Neural cell (in vitro differentiated cells): ENCODE measurements around the gene LRFN5.

Source experiments
- EZH2 ChIP-seq: fragments of 200-600, 300-800 bp; shearing (Covaris generic), sonication (generic); IDR thresholded peaks from 2 replicates; pipeline ENCODE4 v1.6.1; 2014; ENCODE audit warnings: antibody characterized with exemption, low read length, borderline replicate concordance, mild to moderate bottlenecking; ENCODE audit not compliant: insufficient read depth, poor library complexity, severe bottlenecking
- MXI1 ChIP-seq: fragments of 450-650 bp; conservative IDR thresholded peaks from 2 replicates; pipeline ENCODE4 v1.6.1; 2014; ENCODE audit warnings: antibody characterized with exemption, mild to moderate bottlenecking; ENCODE audit not compliant: poor library complexity, severe bottlenecking
- POLR2AphosphoS5 ChIP-seq: IDR thresholded peaks from 2 replicates; pipeline ENCODE4 v1.6.1; 2012
- RAD21 ChIP-seq: fragments of 450-650 bp; conservative IDR thresholded peaks from 2 replicates; pipeline ENCODE4 v1.6.1; 2014; ENCODE audit warnings: antibody characterized with exemption, mild to moderate bottlenecking, moderate library complexity
- REST ChIP-seq: IDR thresholded peaks from 2 replicates; pipeline ENCODE4 v1.6.1; 2012; ENCODE audit warnings: borderline replicate concordance
- TF ChIP-seq, protein P1 (sequence below): fragments of 450-650 bp; IDR thresholded peaks from 2 replicates; pipeline ENCODE4 v1.5.1; 2014; ENCODE audit warnings: antibody characterized with exemption, mild to moderate bottlenecking, moderate library complexity; ENCODE audit not compliant: poor library complexity, severe bottlenecking

DNA sequence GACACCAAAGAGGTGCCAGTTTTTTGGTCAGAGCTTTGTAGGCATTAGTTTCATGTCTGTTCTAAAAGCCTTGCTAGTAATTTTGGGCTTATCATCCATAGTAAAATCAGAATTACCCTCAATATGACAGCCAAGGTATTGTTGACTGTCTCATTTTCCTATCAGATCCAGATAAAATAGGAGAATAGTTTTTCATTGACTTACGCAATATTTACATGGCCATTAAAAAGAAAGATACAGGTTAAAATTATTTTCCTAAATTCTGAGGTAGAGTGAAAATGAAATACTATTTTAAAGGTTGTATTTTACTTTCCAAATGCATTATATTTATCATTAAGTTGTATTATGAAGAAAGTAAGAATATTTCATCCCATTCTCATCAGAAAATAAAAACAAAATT, 203.7 kb downstream of the LRFN5 start:
- TF ChIP-seq, protein P1, sequence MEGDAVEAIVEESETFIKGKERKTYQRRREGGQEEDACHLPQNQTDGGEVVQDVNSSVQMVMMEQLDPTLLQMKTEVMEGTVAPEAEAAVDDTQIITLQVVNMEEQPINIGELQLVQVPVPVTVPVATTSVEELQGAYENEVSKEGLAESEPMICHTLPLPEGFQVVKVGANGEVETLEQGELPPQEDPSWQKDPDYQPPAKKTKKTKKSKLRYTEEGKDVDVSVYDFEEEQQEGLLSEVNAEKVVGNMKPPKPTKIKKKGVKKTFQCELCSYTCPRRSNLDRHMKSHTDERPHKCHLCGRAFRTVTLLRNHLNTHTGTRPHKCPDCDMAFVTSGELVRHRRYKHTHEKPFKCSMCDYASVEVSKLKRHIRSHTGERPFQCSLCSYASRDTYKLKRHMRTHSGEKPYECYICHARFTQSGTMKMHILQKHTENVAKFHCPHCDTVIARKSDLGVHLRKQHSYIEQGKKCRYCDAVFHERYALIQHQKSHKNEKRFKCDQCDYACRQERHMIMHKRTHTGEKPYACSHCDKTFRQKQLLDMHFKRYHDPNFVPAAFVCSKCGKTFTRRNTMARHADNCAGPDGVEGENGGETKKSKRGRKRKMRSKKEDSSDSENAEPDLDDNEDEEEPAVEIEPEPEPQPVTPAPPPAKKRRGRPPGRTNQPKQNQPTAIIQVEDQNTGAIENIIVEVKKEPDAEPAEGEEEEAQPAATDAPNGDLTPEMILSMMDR: no peak
- TF ChIP-seq RAD21 (no peak), EZH2 (no peak), POLR2AphosphoS5 (no peak), MXI1 (no peak), REST (no peak)
